OCI-LY7 (cell line): ENCODE results near the gene XIST. TPM values are rescaled to one million over a fixed set of nuclear protein-coding genes. Genes with fewer than 3 reads are reported as not detected.

Source experiments
- BruUV-seq: library from RNA; stranded (reverse); fragments of 400-500 nt; replicated peaks from 2 replicates; lab custom pipeline; 2021; lab: Mats Ljungman, UMichigan
- CTCF ChIA-PET: fragments of 300-600 bp; sonication (Branson Sonifier 250); formaldehyde crosslinking; loops from one replicate; lab custom pipeline; 2022; ENCODE audit warnings: antibody characterized with exemption; ENCODE audit not compliant: unreplicated experiment; lab: Charles Lee
- POLR2A ChIA-PET: fragments of 300-600 bp; sonication (Branson Sonifier 250); formaldehyde crosslinking; loops from one replicate; lab custom pipeline; 2022; ENCODE audit warnings: antibody characterized with exemption; lab: Charles Lee
- DNase-seq: peaks from one replicate; pipeline ENCODE4 v3.0.0-alpha.2; 2015; ENCODE audit warnings: low spot score
- H2AFZ ChIP-seq: fragments of 200-600 bp; sonication (generic), shearing (Covaris generic); 2 replicates; pipeline ENCODE4 v1.6.1; 2014; ENCODE audit warnings: mild to moderate bottlenecking, antibody characterized with exemption, low read length, moderate library complexity
- H3K27ac ChIP-seq: fragments of 200-600 bp; sonication (generic); 2 replicates; pipeline ENCODE4 v1.5.1; 2014; ENCODE audit warnings: mixed run types, low read depth, mild to moderate bottlenecking, moderate library complexity, low read length, inconsistent platforms; ENCODE audit not compliant: poor library complexity, severe bottlenecking
- H3K36me3 ChIP-seq: fragments of 200-600 bp; sonication (generic); 2 replicates; pipeline ENCODE4 v1.6.1; 2014; ENCODE audit warnings: mild to moderate bottlenecking, antibody characterized with exemption, low read length, moderate library complexity, mixed read lengths; ENCODE audit not compliant: insufficient read depth
- H3K4me1 ChIP-seq: fragments of 200-600 bp; sonication (generic); 2 replicates; pipeline ENCODE4 v1.5.1; 2014; ENCODE audit warnings: mild to moderate bottlenecking, low read length; ENCODE audit not compliant: insufficient read depth, poor library complexity, severe bottlenecking
- H3K4me2 ChIP-seq: fragments of 200-600 bp; sonication (generic); 2 replicates; pipeline ENCODE4 v1.6.1; 2014; ENCODE audit warnings: mild to moderate bottlenecking, low read length
- H3K4me3 ChIP-seq: fragments of 200-600 bp; sonication (generic); 2 replicates; pipeline ENCODE4 v1.5.1; 2014; ENCODE audit warnings: mild to moderate bottlenecking, low read depth, low read length; ENCODE audit not compliant: poor library complexity, severe bottlenecking
- H3K79me2 ChIP-seq: fragments of 200-600 bp; sonication (generic); 2 replicates; pipeline ENCODE4 v1.6.1; 2016; ENCODE audit warnings: low read depth, mild to moderate bottlenecking, low read length, moderate library complexity, mixed read lengths; ENCODE audit not compliant: insufficient read depth
- H3K9me2 ChIP-seq: fragments of 200-600 bp; sonication (generic); 2 replicates; pipeline ENCODE4 v1.6.1; 2016; ENCODE audit warnings: mild to moderate bottlenecking, low read length, mixed read lengths; ENCODE audit not compliant: insufficient read depth
- H3K9me3 ChIP-seq: fragments of 200-600 bp; sonication (generic); 2 replicates; pipeline ENCODE4 v1.6.1; 2014; ENCODE audit warnings: mild to moderate bottlenecking, mixed run types, low read length, mixed read lengths
- H4K20me1 ChIP-seq: fragments of 200-600 bp; sonication (generic); 2 replicates; pipeline ENCODE4 v1.6.1; 2014; ENCODE audit warnings: mild to moderate bottlenecking, antibody characterized with exemption, low read length, moderate library complexity, mixed read lengths; ENCODE audit not compliant: insufficient read depth
- EZH2phosphoT487 ChIP-seq: fragments of 200-600 bp; sonication (generic); IDR thresholded peaks from 2 replicates; pipeline ENCODE4 v1.6.1; 2018; ENCODE audit warnings: low read depth, borderline replicate concordance, mild to moderate bottlenecking, mixed run types, antibody characterized with exemption, low read length, moderate library complexity, mixed read lengths
- intact Hi-C: fragments of 100-400 bp; cut with micrococcal nuclease; formaldehyde crosslinking; loops from one replicate; pipeline ENCODE4 v1.10.0; 2022; ENCODE audit not compliant: unreplicated experiment
- total RNA-seq, 2 experiments: library from RNA; depleted of rRNA in 1 of 2; stranded (reverse); fragments of >200 nt in 1 of 2; shearing (Covaris generic) in 1 of 2; gene quantifications; 2 replicates each; pipeline ENCODE4 v1.2.3, GENCODE V29; 2014 to 2022
- TF ChIP-seq, protein P1 (sequence below): fragments of 200-600 bp; sonication (generic); conservative IDR thresholded peaks from 2 replicates; pipeline ENCODE4 v1.5.1; 2014; ENCODE audit warnings: mild to moderate bottlenecking, antibody characterized with exemption, low read length, moderate library complexity, mixed read lengths

XIST gene
- total RNA-seq, 2 experiments from 2014 or later, result not detected

- Histone ChIP-seq H3K79me2 (no peaks in the 10 kb centered on the region), H2AFZ (no peak overlapping the region), H4K20me1 (no peaks in the 10 kb centered on the region), H3K4me2 (no peak overlapping the region), H3K9me2 (no peaks in the 10 kb centered on the region), H3K36me3 (no peaks in the 10 kb centered on the region), H3K4me3 (no peak overlapping the region), H3K4me1 (no peaks in the 10 kb centered on the region), H3K9me3 (no peaks in the 10 kb centered on the region), H3K27ac (no peak overlapping the region)
- TF ChIP-seq EZH2phosphoT487, result no peak
- TF ChIP-seq, protein P1, sequence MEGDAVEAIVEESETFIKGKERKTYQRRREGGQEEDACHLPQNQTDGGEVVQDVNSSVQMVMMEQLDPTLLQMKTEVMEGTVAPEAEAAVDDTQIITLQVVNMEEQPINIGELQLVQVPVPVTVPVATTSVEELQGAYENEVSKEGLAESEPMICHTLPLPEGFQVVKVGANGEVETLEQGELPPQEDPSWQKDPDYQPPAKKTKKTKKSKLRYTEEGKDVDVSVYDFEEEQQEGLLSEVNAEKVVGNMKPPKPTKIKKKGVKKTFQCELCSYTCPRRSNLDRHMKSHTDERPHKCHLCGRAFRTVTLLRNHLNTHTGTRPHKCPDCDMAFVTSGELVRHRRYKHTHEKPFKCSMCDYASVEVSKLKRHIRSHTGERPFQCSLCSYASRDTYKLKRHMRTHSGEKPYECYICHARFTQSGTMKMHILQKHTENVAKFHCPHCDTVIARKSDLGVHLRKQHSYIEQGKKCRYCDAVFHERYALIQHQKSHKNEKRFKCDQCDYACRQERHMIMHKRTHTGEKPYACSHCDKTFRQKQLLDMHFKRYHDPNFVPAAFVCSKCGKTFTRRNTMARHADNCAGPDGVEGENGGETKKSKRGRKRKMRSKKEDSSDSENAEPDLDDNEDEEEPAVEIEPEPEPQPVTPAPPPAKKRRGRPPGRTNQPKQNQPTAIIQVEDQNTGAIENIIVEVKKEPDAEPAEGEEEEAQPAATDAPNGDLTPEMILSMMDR, result no peak
- DNase-seq, result no peak
- CTCF ChIA-PET, result no interaction called here
- no TSS peak for BruUV-seq
- intact Hi-C loops, result no loop called here
- POLR2A ChIA-PET, result interaction anchor here (0.6 kb wide), 1 partner anchor 92 kb away, joined by 9 read pairs; no protein-coding TSS in a partner anchor
Observed at GRCh38 chrX:73852022-73852421, 492 bp downstream of the XIST start.

DNA sequence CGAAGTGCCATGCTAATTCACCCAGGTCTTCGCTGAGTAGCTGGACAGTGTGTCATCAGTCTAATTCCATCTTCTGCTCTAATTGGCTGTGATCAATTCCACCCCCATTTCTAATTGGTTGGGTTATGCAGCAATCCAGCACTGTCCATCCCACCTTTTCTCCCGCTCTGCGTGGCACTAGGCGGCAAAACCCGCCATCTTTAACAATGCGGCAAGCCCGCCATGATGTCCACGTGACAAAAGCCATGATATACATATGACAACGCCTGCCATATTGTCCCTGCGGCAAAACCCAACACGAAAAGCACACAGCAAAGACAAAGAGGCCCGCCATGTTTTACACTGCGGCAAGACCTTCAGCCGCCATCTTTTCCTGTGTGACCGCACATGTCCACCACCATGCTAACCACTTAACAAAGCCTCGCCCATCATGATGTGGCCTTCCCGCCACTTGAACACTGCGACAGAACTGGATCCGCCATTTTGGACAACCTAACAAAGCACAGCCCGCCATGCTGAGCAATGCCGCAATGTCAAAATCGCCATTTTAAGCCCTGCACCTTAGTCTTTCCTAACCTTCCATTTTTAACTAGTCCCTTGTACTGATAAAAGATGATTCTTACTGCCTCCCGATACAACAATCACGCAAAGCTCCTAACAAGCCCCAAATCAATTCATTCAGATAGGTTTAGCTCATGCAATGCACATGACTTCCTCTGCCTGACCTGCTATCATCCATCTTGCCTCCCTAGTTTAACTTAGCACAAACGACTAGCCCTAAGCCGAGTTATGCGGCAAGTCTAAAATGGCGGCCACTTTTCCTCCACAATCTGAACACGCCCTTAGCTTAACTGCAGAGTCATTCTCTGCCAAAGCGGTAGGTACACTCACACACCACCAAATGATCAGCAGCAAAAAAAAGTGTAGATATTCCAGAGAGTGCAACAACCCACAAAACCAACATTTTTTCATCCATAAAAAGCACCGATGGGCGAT lies 1.2 kb downstream of the XIST start:
- H3K9me3 ChIP-seq, result no peaks in the 10 kb centered on the region
- intact Hi-C loops, result no loop called here
- H3K36me3 ChIP-seq, result no peaks in the 10 kb centered on the region
- no peak overlapping the region for H3K4me3 ChIP-seq
- H3K4me2 ChIP-seq, result no peak overlapping the region
- H4K20me1 ChIP-seq, result no peaks in the 10 kb centered on the region
- H3K79me2 ChIP-seq, result no peaks in the 10 kb centered on the region
- CTCF ChIA-PET, result interaction anchor here (0.5 kb wide), 1 partner anchor 133 kb away, joined by 3 read pairs; no protein-coding TSS in a partner anchor
- BruUV-seq, result no TSS peak
- no peaks in the 10 kb centered on the region for H3K4me1 ChIP-seq
- no peak overlapping the region for H3K27ac ChIP-seq
- DNase-seq, result no peak
- TF ChIP-seq, protein P1, result no peak
- TF ChIP-seq EZH2phosphoT487, result no peak
- H2AFZ ChIP-seq, result no peak overlapping the region
- H3K9me2 ChIP-seq, result no peaks in the 10 kb centered on the region
- POLR2A ChIA-PET, result interaction anchor here (0.5 to 0.6 kb wide), 2 partner anchors 92 to 178 kb away, joined by 3 to 9 read pairs; no protein-coding TSS in a partner anchor
